GM18519 (cell line): ENCODE measurements around the gene SECISBP2.

ENCODE experiments used
- ATAC-seq: cut with Tn5 transposase; IDR thresholded peaks from one replicate; pipeline ENCODE4 v1.9.1; 2021; ENCODE audit warnings: mild to moderate bottlenecking, moderate library complexity; ENCODE audit not compliant: unreplicated experiment, low FRiP score

The SECISBP2 gene

DNA sequence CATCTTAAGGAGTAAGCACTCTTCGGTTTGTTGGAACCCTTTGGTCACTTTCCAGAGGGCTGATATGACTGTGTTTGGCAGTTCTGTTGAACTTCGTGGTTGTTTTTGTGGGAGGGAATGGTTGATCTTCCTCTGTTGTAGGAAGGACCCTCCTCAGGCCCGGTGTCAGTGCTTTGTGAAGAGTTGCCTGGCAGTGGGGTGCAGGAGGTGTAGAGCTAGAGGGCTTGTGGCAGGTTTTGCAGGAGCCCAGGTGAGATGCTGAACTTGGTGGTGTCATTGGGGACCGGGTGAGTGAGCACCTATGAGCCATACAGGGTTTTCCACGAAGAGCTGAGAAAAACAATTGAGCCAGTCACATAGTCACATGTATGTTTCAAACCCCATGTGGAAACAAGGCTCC lies 27.2 kb downstream of the SECISBP2 start:
- ATAC-seq: no peak

DNA sequence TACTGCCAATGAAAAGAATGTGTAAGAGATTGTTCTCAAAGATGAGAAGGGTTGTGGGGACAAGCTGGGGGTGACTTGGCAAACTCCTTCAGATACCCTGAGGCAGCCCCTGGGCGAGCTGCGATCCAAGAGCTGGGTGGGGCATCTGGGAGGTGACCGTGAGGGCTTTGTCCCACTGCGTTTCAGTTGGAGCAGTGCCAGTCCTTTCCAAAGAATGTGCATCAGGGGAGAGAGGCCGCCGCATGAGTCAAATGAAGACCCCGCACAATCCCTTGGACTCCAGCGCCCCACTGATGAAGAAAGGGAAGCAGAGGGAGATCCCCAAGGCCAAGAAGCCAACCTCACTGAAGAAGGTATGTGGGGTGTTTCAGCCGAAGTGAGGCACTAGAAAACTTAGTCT lies 28.4 kb downstream of the SECISBP2 start:
- no peak for ATAC-seq

DNA sequence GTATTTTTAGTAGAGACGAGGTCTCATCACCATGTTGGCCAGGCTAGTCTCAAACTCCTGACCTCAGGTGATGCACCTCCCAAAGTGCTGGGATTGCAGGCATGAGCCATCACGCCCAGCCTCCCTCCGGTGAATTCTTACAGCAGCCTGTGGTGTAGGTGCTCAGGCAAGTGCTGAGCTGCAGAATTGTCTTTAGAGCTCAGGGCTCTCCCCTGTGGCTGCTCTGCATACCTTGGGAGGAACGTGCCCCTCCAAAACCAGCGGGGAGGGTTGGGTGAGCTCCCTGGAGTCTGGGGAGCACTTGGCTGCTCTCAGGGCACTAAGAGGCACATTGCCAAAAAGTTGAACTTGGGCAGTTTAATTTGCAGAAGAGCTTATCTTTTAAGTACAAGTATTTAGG lies 29.4 kb downstream of the SECISBP2 start:
- ATAC-seq: no peak

DNA sequence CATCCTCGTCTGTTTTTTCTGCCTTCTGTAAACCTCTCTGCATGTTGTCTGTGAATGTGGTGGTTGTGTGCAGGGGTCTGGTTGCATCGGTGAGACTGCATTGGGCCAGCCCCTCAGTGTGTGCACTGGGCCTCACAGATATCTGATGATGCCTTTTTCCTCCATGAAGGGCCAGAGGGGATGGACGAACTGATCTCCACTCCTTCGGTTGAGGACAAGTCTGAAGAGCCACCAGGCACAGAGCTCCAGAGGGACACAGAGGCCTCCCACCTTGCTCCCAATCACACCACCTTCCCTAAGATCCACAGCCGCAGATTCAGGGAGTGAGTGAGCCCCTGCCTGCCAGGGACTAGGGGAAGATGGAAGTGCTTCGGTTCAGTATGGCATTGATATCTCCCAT lies 31.3 kb downstream of the SECISBP2 start:
- ATAC-seq: no peak

DNA sequence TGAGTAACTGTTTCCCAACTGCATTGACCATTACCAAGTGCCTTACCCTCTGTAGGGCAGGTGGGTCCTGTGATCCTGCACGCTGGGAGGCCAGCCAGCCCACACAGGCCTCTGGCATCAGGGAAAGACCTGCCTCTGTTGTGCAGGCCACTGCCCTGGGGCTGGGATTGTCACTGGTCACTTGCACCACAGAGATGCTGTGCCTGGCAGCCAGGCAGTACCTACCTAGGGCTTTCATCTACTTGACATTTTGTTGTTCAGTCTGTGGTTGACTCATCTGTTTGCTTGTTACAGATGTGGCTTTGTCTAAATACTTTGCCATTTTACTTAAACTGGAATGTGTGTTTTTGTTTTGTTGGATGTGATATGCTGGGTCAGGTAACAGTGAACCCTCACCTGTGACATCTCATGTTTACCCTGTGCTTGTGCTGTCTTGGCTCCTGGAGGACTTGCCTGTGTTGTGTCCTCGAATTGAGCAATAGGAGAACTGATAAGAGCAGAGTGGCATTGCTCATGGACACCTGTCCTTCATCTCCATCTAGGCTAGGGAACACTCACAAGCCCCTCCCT lies 32.8 kb downstream of the SECISBP2 start:
- no peak for ATAC-seq

DNA sequence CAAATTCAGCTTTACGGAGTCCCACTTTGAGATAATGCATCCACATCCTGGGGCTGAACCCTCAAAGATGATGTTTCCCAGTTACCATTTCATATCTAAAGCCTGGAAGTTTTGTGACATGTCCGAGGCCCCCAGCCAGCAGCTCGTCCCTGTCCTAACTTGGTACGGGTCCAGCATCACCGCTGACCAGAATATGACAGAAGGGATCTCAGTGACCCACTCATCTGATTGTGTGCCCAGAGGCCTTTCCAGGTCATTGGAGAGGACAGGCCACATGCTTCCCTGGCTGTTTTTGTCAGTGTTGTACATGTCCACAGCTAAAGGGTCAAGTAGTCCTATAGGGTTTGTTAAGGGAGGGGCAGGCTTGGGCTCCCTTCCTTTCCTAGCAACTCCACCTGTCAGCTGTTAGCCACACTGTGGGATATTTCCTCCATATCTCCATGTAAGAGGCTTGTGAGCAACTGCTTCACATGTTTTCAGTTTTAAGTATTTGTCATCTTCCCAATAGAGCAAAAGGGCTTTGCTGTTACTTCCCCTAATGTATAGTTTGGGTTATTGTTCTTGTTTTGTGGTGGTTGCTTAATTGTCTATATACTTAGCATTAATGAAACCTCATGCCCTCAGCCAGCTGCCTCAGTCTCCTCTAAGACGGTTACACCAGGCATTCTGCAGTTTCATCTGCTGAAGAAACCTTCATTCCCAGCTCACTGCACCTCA lies 33.4 kb downstream of the SECISBP2 start:
- no peak for ATAC-seq

DNA sequence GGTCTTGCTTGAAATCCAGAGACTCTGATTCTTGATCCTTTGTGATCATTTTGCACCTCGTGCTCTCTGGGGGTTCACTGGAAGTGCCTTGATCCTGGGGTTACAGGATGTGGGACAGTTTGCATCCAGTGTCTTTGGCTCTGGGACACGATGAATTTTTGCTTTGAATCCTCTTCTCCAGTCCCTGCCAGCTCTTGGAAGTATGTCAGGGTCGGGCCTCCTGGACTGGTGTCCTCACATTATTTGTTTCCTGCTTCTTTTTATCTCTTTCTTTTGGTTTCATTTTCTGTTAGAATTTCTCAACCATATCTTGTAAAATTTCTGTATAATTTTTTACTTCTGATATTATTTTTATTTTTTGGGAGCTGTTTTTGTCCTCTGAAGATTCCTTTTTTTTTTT lies 34.2 kb downstream of the SECISBP2 start:
- ATAC-seq: no peak

DNA sequence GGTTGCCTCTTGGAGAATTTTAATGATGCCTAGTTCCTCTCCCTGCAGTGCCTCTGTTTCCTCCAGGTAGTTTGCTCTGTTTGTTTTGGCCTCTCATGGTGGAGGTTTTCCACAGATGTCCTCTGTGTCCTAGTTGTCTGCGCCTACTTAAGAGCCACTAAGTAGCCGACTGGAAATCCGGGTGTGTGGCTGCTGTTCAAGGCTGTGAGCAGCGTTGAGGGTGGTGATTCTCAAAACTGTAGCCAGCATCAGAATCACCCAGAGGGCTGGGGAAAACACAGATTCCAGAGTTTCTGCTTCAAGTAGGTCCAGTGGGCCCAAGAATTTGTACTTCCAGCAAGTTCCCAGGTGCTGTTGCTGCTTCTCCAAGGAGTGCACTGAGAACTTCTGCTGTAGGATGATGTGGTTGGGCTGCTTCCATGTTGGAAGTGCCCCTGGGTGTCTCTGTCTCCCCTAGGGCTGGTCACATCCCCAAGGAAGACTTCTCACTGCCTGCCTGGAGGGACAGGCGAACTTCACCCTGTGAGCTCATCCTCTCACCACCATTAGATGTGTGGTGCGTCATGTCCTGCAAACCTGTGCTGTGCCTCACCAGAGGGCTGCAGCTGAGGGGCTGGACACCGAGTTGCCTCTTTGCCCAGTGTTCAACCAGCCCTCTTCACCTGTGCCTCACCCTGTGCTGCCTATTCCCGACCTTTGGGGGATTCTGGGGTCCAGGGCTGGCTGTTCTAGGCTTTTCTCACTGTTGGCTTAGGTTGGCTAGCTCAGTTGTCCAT lies 34.8 kb downstream of the SECISBP2 start:
- ATAC-seq: no peak

DNA sequence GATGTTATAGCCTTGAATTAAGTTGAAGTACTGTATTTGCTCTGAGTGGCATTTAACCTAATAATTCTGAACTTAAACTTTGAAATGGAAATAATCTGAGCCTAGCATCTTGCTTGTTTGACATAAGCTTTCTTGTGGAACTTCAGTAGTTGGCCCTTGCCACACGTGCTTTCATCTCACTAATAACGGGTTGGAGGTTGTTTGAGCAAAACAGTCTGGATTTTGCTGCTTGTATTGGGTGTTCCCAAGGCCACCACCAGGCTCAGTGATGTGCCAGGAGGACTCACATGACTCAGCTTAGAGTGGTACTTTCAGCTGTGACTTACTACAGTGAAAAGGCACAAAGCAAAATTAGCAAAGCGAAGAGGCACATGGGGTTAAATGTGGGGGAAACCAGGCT lies 35.7 kb downstream of the SECISBP2 start:
- ATAC-seq: no peak

DNA sequence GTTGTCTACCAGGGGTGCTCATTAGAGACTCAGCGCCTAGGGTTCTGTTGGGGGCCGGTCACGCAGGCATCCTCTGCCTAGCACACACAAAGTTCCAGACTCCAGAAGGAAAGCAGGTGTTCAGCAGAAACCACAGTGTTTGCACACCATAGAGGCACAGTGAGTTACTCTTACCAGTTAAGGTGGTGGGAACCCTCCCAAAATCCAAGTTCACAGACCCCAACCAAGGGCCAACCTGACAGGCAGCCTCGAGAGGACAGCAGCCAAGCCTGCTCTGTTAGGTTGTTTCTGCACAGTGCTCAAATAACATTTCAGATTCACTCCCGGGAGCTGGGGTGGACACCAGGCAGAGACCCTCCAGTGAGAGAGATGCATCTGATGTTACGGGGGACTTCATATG lies 36.2 kb downstream of the SECISBP2 start:
- no peak for ATAC-seq

DNA sequence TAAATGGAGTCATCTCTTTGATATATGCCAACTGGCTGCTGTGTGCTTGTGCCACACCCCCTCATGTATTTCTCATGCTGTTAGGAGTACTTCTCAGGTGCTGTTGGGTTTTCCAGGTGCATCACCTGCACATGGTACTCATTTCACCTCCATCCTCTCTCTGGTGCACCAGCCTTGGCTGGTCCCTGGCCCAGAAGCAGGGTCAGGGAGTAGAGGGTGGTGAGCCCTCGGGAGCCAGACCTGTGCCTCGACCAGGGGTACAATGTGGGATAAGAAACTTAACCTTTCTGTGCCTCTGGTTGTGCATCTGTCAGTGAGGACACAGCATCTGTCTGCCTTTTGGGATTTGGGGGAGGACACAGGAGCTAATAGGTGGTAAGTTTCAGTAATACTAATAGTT lies 38.5 kb downstream of the SECISBP2 start:
- ATAC-seq: no peak

DNA sequence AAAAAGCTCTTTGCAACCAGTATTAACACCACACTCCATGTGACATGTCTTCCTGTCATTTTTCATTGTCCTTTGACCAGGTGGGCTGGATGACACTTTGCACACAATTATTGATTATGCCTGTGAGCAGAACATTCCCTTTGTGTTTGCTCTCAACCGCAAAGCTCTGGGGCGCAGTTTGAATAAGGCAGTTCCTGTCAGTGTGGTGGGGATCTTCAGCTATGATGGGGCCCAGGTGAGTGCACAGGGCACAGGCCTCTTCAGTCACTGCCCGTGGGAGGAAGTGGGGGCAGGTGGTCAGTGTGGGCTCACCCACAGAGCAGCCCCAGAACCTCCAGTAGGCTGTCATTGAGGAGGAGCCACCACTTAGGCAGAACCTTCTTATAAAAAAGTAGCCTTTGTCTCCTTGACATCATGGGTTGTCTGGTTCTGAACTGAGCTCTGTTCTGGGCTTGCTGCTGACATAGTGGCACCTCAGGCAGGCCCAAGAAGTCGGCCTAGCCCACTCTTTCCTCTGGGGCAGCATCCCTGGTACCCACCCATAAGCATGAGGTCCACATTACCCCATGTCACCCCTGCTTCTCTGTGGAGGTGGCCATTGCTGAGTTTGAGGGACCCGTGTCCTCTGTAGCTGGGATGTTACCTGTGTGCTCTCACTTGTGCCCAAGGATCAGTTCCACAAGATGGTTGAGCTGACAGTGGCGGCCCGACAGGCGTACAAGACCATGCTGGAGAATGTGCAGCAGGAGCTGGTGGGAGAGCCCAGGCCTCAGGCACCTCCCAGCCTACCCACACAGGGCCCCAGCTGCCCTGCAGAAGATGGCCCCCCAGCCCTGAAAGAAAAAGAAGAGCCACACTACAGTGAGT lies 39.3 kb downstream of the SECISBP2 start:
- no peak for ATAC-seq

DNA sequence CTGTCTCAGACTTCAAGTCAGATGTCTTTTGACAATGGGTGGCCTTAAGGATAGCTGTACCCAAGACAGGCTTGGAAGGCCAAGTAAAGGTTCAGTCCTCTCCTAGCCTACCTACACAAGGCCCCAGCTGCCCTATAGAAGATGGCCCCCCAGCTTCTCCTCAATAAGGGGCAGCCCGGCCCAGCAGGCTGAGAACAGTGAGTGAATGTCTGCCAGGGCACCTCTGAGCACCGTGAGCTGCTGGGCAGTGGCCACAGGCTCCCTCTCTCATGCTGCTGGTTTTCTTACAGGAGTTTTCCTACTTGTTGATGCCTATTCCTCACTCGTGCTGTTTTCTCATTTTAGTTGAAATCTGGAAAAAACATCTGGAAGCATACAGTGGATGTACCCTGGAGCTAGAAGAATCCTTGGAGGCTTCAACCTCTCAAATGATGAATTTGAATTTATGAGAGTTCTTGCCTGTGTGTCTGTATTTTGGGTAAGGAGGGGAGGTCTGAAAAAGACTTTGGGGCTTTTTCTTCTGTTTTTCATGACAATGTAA lies 40.1 kb downstream of the SECISBP2 start:
- no peak for ATAC-seq

DNA sequence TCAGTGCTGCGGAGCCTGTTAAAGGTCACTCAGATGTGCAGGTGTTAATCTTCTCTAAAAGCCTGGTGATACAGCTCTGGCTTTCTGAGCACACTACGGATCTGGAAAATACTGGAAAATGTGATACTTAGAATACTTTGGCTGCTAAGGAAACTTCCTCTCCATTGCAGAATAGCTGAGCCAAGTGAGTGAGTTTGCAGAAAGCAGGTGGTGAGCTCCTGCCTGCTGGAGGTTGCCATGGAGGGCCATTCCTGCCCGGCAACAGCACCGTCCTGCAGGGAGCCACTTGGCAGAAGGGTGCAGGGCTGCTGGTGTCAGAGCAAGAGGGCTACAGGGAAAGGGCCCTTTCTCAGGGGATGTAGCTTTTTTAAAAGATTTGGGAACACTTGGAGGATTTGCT lies 40.7 kb downstream of the SECISBP2 start:
- no peak for ATAC-seq

DNA sequence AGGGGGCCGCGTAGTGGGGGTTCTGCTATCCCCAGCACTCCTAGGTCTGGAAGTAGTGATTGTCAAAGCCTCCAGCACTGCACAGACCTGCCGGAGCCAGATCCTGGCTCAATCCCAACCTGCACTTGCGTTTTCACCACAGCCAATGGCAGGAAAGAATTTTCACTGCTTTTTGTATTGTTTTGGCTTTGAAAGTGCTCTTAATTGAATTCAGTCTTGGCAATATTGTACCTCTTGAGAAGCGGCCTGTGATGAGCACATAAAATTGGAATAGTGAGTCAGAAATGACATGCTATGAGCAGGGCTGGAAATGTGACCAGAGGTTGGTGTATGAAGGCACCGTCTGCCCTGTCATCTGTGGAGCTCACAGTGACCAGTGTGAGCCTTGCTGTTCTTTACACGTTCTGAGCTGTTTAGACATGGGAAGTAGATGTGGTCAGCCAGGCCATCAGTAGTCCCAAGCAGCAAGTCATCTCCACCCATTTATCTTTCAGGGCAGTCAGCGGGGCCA lies 41.5 kb downstream of the SECISBP2 start:
- ATAC-seq: no peak

DNA sequence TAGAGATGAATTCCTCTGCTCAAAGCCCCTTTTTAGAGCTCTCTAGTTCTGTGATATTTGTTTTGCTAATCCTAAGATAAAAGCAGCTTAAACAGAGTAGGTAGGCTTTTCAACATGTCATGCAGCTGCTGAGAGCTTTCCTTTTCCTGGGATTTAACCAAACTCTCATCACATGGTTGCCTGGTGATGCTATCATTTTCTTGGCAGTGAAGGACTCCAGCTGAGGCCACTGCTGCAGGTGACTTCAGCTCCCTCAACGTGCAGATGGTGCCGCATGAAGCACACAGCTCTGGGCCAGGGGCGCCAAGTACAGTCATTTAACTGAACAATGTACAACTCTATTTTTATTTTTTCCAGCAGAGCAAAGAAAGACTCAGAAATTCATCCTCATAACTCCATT lies 42.2 kb downstream of the SECISBP2 start:
- no peak for ATAC-seq

DNA sequence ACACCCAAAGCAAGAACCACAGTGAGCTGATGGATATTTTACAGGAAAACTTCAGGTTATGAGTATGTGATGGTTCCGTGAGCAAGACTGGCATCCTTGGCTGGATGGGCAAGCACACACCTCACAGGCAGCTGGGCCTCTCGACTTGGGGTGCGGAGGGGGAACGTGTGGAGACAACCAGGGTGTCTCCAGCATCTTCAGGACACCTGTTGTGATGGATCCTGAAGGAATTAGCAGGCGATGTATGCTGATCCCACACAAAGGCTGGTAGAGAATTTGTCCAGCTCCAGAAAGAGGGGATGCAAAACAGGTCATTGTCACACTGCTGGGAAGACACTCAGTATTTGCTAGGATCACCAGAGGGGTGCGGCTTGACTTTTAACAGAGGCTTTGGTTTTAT lies 42.7 kb downstream of the SECISBP2 start:
- no peak for ATAC-seq

DNA sequence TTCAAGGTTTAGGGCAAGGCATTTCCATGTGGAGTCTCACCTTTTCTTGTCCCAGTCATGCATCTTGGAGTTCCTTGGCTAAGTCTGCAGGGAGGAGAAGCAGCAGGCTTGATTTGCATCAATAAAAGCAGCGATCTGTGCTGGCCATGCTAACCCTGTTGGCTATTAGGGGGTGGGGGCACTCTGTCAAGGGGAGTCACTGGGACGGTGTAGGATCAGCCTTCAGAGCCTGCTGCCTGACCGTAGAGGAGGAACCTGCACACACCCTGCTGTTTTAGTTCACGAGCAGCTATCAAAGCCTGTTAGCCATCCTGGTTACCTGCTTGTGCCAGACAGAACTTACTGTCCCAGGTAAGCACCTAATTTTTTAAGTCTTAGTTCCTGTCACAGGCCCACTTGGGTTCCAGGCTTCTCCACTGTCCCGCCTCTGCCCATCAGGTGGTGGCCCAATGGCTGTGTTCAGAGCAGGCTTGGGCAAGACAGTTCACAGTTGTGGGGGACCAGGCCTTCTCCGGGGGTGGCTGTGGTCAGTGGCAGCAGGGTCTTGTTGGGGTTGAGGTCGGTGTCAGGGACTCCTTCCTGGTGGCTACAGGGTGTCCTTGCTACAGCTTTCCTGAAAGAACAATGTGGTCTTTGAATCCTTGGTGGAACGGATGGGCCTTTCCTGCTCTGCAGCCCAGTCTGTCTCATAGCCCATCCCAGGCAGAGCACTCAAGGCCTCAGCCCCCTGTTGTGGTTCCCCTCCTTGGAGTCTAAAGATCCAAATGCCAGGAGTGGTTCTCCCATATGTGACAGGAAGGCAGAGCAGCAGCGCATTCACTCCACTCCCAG lies 43.7 kb downstream of the SECISBP2 start:
- no peak for ATAC-seq

DNA sequence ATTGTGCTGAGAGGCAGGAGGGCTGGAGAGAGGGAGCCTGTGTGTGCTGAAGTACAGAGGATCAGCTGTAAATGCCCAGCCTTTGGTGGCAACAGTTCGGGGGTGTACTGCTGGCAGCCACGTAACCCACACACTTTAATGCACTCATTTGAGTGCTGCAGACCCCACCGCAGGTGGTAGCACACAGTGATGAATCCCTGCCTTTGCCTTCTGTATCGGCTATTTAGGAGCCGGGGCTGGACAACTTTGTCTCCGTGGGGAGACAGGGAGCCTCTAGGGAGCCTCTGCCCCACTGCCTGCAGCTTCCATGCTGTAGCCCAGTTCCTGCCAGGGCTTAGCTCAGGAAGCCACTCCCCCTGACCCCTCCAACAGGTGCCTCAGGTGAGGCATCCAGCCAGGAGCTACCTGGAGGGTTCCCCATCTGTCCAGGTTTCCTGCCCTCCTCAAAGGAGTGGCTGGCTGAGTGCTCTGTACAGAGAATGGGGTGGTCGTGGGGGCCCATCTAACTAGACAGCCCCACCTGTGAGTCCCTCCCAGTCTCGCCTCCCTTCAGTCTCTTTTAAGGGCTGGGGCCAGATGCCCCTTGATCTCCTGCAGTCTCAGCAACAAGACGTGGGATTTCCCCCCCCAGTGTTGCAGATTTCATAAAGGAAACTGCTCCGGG lies 44.5 kb downstream of the SECISBP2 start:
- no peak for ATAC-seq
